ENCODE measurements around the gene MEGF11. TPM values are rescaled to one million over a fixed set of nuclear protein-coding genes. Genes with fewer than 3 reads are reported as not detected.

The MEGF11 gene
- total RNA-seq, 4 donors from 2014 or later: 0.97 to 10.6 (median 4.0) TPM

- WGBS, 2 donors: 37 to 43% methylated on average over 5 of the region's 5 CpGs
- TF ChIP-seq POLR2A (IDR thresholded peaks at IDR 0.05): no peak
- no peak for TF ChIP-seq CTCF (IDR thresholded peaks at IDR 0.05)
- H3K4me3 ChIP-seq (ENCODE audit: low read depth, poor library complexity, severe bottlenecking): no peak overlapping the region
- intact Hi-C loops (cut with DNase I; ENCODE audit: low total_unique reads): no loop called here
- DNase-seq (ENCODE audit: low spot score in 2 of 2): no peak
These were observed 210.9 kb downstream of the MEGF11 start for GRCh38 chr15:66042624-66043023.

- TF ChIP-seq CTCF (IDR thresholded peaks at IDR 0.05) (no peak), POLR2A (IDR thresholded peaks at IDR 0.05) (no peak)
- no peak overlapping the region for H3K4me3 ChIP-seq (ENCODE audit: low read depth, poor library complexity, severe bottlenecking)
- 86 to 88% methylated on average over 6 of the region's 6 CpGs for WGBS, 2 donors
- intact Hi-C loops (cut with DNase I; ENCODE audit: low total_unique reads): no loop called here
- no peak for DNase-seq (ENCODE audit: low spot score in 2 of 2)
These were observed 212.3 kb downstream of the MEGF11 start for GRCh38 chr15:66041276-66041675.

GRCh38 chr15:66040211-66040892 lies 213.2 kb downstream of the MEGF11 start:
- TF ChIP-seq POLR2A (IDR thresholded peaks at IDR 0.05) (no peak), CTCF (IDR thresholded peaks at IDR 0.05) (no peak)
- 62 to 75% methylated on average over 10 of the region's 10 CpGs for WGBS, 2 donors
- intact Hi-C loops (cut with DNase I; ENCODE audit: low total_unique reads): no loop called here

DNA sequence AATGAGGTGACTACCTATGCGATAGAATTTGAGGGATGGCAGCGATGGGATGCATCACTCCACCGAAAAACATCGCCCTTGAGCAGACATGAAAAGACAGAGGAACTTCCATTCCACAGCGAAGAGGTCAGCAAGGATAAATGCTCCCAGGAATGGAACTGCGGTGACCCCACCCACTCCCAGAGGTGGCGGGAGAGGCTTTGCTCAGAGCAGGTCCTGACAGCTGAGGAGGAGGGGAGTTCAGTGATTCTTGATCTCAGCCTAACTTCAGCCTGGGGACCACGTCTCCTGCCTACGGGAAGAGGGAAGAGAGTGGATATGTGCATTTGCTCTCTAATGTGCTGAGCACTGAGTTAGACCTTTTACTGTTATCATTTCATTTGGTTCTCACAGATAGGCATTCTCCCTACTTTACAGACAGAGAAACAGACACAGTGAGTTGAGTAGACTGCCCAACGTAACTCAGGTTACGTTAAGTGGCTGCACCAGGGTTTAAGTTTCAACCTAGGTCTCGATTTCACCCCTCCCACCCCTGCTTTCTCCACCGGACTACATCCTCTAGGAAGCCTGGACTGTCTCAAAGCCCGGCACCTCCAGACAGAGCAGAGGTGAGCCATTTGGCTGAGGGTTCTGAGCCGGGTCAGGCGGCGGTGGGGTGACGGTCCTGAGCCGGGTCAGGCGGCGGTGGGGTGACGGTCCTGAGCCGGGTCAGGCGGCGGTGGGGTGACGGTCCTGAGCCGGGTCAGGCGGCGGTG lies 214.3 kb downstream of the MEGF11 start:
- intact Hi-C loops (cut with DNase I; ENCODE audit: low total_unique reads): no loop called here
- TF ChIP-seq CTCF (IDR thresholded peaks at IDR 0.05): no peak
- TF ChIP-seq POLR2A (IDR thresholded peaks at IDR 0.05): no peak
- H3K4me3 ChIP-seq (ENCODE audit: low read depth, poor library complexity, severe bottlenecking): no peak overlapping the region
- 23 to 44% methylated on average over 18 to 21 of the region's 29 CpGs for WGBS, 2 donors
- no peak for DNase-seq (ENCODE audit: low spot score in 2 of 2)

More at GRCh38 chr15:66040211-66040892, 213.2 kb downstream of the MEGF11 start:
- no peak for DNase-seq (ENCODE audit: low spot score in 2 of 2)
- H3K4me3 ChIP-seq (ENCODE audit: low read depth, poor library complexity, severe bottlenecking): no peak overlapping the region

- TF ChIP-seq POLR2A (IDR thresholded peaks at IDR 0.05): no peak
- no peak for TF ChIP-seq CTCF (IDR thresholded peaks at IDR 0.05)
- intact Hi-C loops (cut with DNase I; ENCODE audit: low total_unique reads): no loop called here
- 46 to 52% methylated on average over 8 of the region's 8 CpGs for WGBS, 2 donors
These were observed 215.0 kb downstream of the MEGF11 start for GRCh38 chr15:66038387-66039116.

More at GRCh38 chr15:66038387-66039116, 215.0 kb downstream of the MEGF11 start:
- no peak overlapping the region for H3K4me3 ChIP-seq (ENCODE audit: low read depth, poor library complexity, severe bottlenecking)
- DNase-seq (ENCODE audit: low spot score in 2 of 2): no peak
